ENCODE measurements around the gene SDK1.

DNA sequence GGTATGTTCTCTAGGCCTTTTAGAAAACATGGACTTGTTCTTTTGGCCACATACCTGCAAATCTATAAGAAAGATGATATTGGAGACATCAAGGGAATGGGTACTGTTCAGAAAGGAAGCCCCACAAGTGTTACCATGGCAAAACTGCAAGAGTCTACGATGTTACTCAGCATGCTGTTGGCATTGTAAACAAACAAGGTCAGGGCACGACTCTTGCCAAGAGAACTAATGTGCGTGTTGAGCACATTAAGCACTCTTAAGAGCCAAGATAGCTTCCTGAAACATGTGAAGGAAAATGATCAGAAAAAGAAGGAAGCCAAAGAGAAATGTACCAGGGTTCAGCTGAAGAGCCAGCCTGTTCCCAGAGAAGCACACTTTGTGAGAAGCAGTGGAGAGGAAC lies 37.1 kb downstream of the SDK1 start:
- TF ChIP-seq CTCF (IDR thresholded peaks at IDR 0.05) (no peak), POLR2A (IDR thresholded peaks at IDR 0.05) (no peak), EP300 (IDR thresholded peaks at IDR 0.05) (no peak), POLR2AphosphoS5 (IDR thresholded peaks at IDR 0.05) (no peak)
